A673 (cell line): ENCODE results near the gene TECR.
"Not testable (repeated sequence)": the region's sequence is repeated elsewhere in the genome, so short reads cannot be mapped to it uniquely, and the experiment has no call there.

Experiments used
- CTCF ChIP-seq: fragments of 300-800, 200-600 bp; sonication (generic); conservative IDR thresholded peaks from 2 replicates; pipeline ENCODE4 v1.5.1; 2017; ENCODE audit warnings: low read depth, mild to moderate bottlenecking, antibody characterized with exemption, low read length, moderate library complexity, mixed read lengths
- EZH2 ChIP-seq: fragments of 200-600 bp; sonication (generic); IDR thresholded peaks from 2 replicates; pipeline ENCODE4 v1.6.1; 2017; ENCODE audit warnings: borderline replicate concordance, low read depth, mild to moderate bottlenecking, mixed read lengths, antibody characterized with exemption, low read length; ENCODE audit not compliant: poor library complexity, severe bottlenecking

- TF ChIP-seq CTCF, EZH2: not testable (repeated sequence)
These were observed 22.6 kb downstream of the TECR start for GRCh38 chr19:14552006-14552360.
